HFF-Myc (cell line): ENCODE data around the gene GDPD5.

Experiments used
- DNase-seq: peaks from one replicate; pipeline ENCODE4 v3.0.0-alpha.2; 2011; ENCODE audit warnings: low read depth; ENCODE audit errors: extremely low read depth
- H3K4me3 ChIP-seq: replicated peaks from 2 replicates; pipeline ENCODE4 v1.5.1; 2011; ENCODE audit warnings: low read depth, mild to moderate bottlenecking, control low read depth, low read length
- TF ChIP-seq, protein P1 (sequence below): IDR thresholded peaks from 2 replicates; pipeline ENCODE4 v1.5.1; 2012; ENCODE audit warnings: mild to moderate bottlenecking, low read depth, low read length, control low read depth; ENCODE audit errors: missing control alignments

Gene GDPD5

GRCh38 chr11:75474240-75474639 lies 51.5 kb downstream of the GDPD5 start:
- H3K4me3 ChIP-seq: no peak overlapping the region
- TF ChIP-seq, protein P1, sequence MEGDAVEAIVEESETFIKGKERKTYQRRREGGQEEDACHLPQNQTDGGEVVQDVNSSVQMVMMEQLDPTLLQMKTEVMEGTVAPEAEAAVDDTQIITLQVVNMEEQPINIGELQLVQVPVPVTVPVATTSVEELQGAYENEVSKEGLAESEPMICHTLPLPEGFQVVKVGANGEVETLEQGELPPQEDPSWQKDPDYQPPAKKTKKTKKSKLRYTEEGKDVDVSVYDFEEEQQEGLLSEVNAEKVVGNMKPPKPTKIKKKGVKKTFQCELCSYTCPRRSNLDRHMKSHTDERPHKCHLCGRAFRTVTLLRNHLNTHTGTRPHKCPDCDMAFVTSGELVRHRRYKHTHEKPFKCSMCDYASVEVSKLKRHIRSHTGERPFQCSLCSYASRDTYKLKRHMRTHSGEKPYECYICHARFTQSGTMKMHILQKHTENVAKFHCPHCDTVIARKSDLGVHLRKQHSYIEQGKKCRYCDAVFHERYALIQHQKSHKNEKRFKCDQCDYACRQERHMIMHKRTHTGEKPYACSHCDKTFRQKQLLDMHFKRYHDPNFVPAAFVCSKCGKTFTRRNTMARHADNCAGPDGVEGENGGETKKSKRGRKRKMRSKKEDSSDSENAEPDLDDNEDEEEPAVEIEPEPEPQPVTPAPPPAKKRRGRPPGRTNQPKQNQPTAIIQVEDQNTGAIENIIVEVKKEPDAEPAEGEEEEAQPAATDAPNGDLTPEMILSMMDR: no peak
- no peak for DNase-seq

DNA sequence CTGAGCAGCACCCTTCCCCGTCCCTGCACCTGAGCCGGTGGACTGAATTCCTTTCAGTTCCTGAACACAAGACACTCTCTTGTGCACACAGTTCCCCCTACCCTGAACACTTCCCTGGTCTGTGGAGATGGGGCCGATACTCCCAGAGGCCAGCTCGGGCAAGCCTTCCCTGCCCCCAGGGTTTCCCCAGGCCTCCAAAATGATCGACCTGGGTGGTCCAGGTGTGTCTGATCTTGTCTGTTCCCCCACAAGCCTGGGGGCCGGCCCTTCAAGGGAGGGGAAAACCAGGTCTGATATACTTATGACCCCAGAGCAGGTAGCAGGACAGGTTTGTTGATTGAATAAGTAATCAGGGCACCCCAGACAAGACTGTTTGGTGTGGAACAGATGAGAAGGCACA lies 52.1 kb downstream of the GDPD5 start:
- no peak overlapping the region for H3K4me3 ChIP-seq
- TF ChIP-seq, protein P1: no peak
- no peak for DNase-seq

DNA sequence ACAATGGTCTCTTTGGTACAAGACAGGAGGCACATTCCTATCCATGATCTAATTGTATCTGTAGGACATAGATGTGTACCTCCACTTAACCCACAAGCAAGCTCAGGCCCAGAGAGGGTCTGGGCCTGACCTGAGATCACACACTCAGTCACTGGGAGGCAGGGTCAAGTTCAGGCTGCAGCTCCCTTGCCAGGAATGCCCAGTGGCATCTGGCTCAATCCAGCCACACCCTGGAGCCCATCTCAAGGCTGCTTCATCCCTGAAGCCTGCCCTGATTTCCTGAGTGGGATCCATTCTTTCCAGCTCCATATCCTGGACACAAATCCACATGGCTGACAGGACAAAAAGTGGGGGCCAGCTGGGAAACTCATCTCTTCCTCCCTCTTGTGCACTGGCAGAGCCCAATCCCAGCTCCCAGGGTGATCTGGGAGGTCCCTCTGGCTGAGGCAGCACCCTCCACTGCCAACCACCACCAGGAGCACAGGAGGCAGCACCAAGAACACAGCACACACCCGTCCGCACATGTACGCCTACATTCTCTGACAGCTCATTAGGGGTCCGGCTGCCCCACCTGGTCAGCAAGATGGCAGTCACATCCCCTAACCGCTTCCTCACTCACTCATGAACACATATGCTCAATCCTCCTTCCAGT lies 53.5 kb downstream of the GDPD5 start:
- no peak overlapping the region for H3K4me3 ChIP-seq
- TF ChIP-seq, protein P1: no peak
- no peak for DNase-seq

DNA sequence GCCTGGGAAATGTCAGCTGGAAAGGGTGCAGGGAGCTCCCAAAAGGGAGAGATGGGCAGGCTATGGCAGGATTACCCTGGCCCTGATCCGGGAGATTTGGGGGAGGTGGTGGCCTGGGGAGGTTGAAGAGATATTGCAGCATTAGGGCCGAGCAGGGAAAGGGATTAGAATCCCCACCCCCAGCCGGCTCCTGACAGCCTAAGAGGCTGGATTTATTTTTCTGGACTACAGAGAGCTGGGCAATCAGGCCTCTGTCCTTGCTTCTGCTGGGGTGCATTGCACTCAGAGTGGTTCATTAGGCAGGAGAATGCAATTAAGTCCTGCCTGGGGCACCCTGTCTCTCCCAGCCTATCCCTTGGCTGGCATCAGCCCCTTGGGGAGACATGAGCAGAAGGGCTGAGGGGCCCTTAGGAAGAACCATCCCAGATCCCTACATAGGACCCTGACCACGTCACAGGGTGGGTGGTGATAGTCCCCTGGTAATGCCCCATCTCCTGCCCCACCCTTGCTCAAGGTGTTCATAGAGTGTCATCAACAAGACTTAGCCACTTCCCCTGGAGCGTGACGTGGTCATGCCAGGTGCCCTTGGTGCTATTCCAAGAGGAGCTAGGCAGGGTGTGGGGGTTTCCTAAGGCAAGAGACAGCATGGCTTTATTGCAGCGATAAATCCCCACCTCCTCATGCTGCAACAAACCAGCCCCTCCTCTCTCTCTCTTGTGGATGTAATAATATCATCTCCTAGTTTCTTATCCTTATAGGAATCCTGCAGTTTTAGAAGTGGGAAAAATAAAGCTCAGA lies 54.4 kb downstream of the GDPD5 start:
- H3K4me3 ChIP-seq: no peak overlapping the region
- no peak for DNase-seq
- TF ChIP-seq, protein P1: no peak

DNA sequence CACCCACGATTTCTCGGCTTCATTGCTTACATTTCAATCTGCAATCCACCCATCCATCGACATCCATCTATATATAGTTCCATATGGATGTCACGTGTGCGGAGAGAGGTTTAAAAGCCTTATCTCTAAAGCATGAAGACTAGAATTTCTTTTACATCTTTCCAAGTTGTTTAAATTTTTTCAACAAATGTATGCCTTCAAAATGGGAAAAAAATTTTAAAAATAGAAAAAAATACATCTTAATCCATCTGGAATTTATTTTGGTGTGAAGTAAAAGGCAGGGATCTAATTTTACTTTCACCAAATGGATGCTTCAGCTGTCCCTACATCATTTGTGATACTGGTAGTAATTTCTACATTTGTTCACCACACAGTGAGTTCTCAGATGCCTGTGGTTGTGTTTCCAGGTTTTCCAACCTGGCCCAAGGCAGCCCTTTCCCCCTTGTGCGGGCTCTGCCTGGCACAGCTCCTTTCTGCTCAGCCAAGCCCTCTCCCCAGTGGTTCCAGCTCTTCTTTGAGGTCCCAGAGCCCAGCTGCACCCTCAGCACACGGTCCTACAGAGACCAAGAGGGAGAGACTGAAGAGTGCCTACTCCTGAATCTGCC lies 55.2 kb downstream of the GDPD5 start:
- no peak for DNase-seq
- TF ChIP-seq, protein P1: no peak
- no peak overlapping the region for H3K4me3 ChIP-seq

GRCh38 chr11:75469785-75470405 lies 55.8 kb downstream of the GDPD5 start:
- DNase-seq: no peak
- H3K4me3 ChIP-seq: no peak overlapping the region
- TF ChIP-seq, protein P1: no peak
